GM19099 (cell line): ENCODE measurements around the gene POLG2.

Experiments
- POLR2A ChIP-seq: IDR thresholded peaks from 3 replicates; pipeline ENCODE4 v1.6.1; 2011; ENCODE audit warnings: low read depth; ENCODE audit not compliant: insufficient read length; ENCODE audit errors: extremely low read depth

POLG2 gene

DNA sequence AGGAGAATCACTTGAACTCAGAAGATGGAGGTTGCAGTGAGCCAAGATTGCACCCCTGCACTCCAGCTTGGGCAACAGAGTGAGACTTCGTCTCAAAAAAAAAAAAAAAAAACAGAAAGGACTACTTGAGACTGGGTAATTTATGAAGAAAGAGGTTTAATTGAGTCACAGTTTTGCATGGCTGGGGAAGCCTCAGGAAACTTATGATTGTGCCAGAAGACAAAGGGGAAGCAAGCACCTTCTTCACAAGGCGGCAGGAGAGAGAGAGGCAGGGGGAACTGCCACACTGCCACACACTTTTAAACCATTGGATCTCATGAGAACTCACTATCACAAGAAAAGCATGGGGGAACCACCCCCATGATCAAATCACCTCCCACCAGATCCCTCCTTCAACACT, 56.9 kb downstream of the POLG2 start:
- TF ChIP-seq POLR2A, result no peak

GRCh38 chr17:64437944-64438525, 58.8 kb downstream of the POLG2 start:
- TF ChIP-seq POLR2A, result no peak

- no peak for TF ChIP-seq POLR2A
These were observed 65.3 kb downstream of the POLG2 start for GRCh38 chr17:64431534-64431933.

DNA sequence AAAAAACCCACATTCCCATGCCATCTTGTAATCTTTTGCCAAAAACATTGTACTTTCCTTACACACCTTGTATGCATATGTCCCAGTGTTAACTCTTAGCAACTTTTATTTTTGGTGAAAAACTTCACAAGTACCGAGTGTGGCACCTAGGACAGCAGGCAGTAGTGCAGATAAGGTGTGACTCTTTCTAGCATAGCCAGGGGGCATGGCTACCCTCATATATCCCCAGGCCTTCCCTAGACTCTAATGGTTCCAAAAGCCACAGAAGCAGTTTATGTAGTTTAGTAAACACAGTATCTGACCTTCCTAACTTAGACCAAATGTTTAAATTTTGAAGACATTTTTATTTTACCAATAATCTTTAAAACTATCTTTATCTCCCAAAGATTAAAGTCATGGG, 68.4 kb downstream of the POLG2 start:
- TF ChIP-seq POLR2A, result no peak
